ENCODE results near the gene ASB1.
"Not testable (repeated sequence)": the region's sequence is repeated elsewhere in the genome, so short reads cannot be mapped to it uniquely, and the experiment has no call there.

ASB1 gene

GRCh38 chr2:238424313-238424700 lies 2.4 kb upstream of the ASB1 start:
- DNase-seq, result no peak

GRCh38 chr2:238425505-238425978 lies 1.2 kb upstream of the ASB1 start:
- DNase-seq, result no peak

GRCh38 chr2:238425979-238426567 lies 654 bp upstream of the ASB1 start:
- no peak for DNase-seq

- no peak for DNase-seq
These were observed 872 bp downstream of the ASB1 start for GRCh38 chr2:238427435-238428162.

GRCh38 chr2:238428866-238429265 lies 2.1 kb downstream of the ASB1 start:
- DNase-seq, result no peak

- DNase-seq, result no peak
These were observed 4.1 kb downstream of the ASB1 start for GRCh38 chr2:238430781-238431180.

GRCh38 chr2:238431456-238431855 lies 4.7 kb downstream of the ASB1 start:
- no peak for DNase-seq

- no peak for DNase-seq
These were observed 6.7 kb downstream of the ASB1 start for GRCh38 chr2:238433300-238433915.

- no peak for DNase-seq
These were observed 7.5 kb downstream of the ASB1 start for GRCh38 chr2:238433941-238434845.

- no peak for DNase-seq
These were observed 8.4 kb downstream of the ASB1 start for GRCh38 chr2:238434846-238435751.

GRCh38 chr2:238435752-238436096 lies 9.0 kb downstream of the ASB1 start:
- DNase-seq, result no peak

- no peak for DNase-seq
These were observed 12.4 kb downstream of the ASB1 start for GRCh38 chr2:238438856-238439849.

- no peak for DNase-seq
These were observed 13.2 kb downstream of the ASB1 start for GRCh38 chr2:238439917-238440316.

GRCh38 chr2:238440331-238440730 lies 13.6 kb downstream of the ASB1 start:
- no peak for DNase-seq

GRCh38 chr2:238440767-238441166 lies 14.0 kb downstream of the ASB1 start:
- no peak for DNase-seq

- no peak for DNase-seq
These were observed 14.8 kb downstream of the ASB1 start for GRCh38 chr2:238441262-238442114.

GRCh38 chr2:238442257-238442656 lies 15.5 kb downstream of the ASB1 start:
- not testable (repeated sequence) for DNase-seq

GRCh38 chr2:238444242-238444641 lies 17.5 kb downstream of the ASB1 start:
- no peak for DNase-seq

GRCh38 chr2:238445409-238446190 lies 18.9 kb downstream of the ASB1 start:
- DNase-seq, result peak; percentile 34
